Activated CD4-positive, alpha-beta memory T cell treated with anti-CD3 and anti-CD28 coated beads, Interleukin-2, amount 10 ng/mL, durations not matched to agents 7 days and 5 days (primary cell): ENCODE measurements around the gene EPN3. TPM values are rescaled to one million over a fixed set of nuclear protein-coding genes. Genes with fewer than 3 reads are reported as not detected.

ENCODE experiments used
- CTCF ChIA-PET: fragments of 350-600 bp; sonication (Branson Sonifier 250); formaldehyde crosslinking; loops from one replicate; lab custom pipeline; 2021; ENCODE audit warnings: antibody characterized with exemption, inconsistent platforms; lab: Charles Lee
- POLR2A ChIA-PET: fragments of 350-600 bp; sonication (Branson Sonifier 250); formaldehyde crosslinking; loops from one replicate; lab custom pipeline; 2021; ENCODE audit warnings: antibody characterized with exemption; lab: Charles Lee
- DNase-seq: peaks from one replicate; pipeline ENCODE4 v3.0.0-alpha.2; 2020
- H3K27ac Mint-ChIP-seq: one replicate; pipeline ENCODE4 v1.8.0; 2021; ENCODE audit warnings: mild to moderate bottlenecking, mixed read lengths
- H3K27me3 Mint-ChIP-seq: one replicate; pipeline ENCODE4 v1.8.0; 2021; ENCODE audit warnings: mixed read lengths
- H3K36me3 Mint-ChIP-seq: one replicate; pipeline ENCODE4 v1.8.0; 2021; ENCODE audit warnings: low read depth, mixed read lengths
- H3K4me1 Mint-ChIP-seq: one replicate; pipeline ENCODE4 v1.8.0; 2021; ENCODE audit warnings: mixed read lengths
- H3K4me3 Mint-ChIP-seq: one replicate; pipeline ENCODE4 v1.8.0; 2021; ENCODE audit warnings: mild to moderate bottlenecking, mixed read lengths
- H3K9me3 Mint-ChIP-seq: one replicate; pipeline ENCODE4 v1.8.0; 2021; ENCODE audit warnings: mixed read lengths
- total RNA-seq, 2 experiments: library from RNA; stranded (reverse); gene quantifications; one replicate each; pipeline ENCODE4 v1.2.3, GENCODE V29; 2021

Gene EPN3
- total RNA-seq, 2 experiments from 2014 or later = not detected

- POLR2A ChIA-PET = no interaction called here
- Mint-ChIP-seq H3K27me3 (peaks cover 14% of the 10 kb centered on the region), H3K27ac (no peak overlapping the region), H3K9me3 (no peaks in the 10 kb centered on the region), H3K4me3 (no peak overlapping the region), H3K36me3 (no peaks in the 10 kb centered on the region), H3K4me1 (peaks cover 16% of the 10 kb centered on the region)
- DNase-seq = no peak
- CTCF ChIA-PET = no interaction called here
Observed at GRCh38 chr17:50539762-50540559, 7.4 kb downstream of the EPN3 start.

GRCh38 chr17:50540560-50541401, 8.2 kb downstream of the EPN3 start:
- Mint-ChIP-seq H3K4me3 (peak overlapping the region; percentile 65), H3K27ac (no peak overlapping the region), H3K27me3 (peaks cover 16% of the 10 kb centered on the region), H3K36me3 (no peaks in the 10 kb centered on the region), H3K4me1 (peaks cover 18% of the 10 kb centered on the region), H3K9me3 (no peaks in the 10 kb centered on the region)
- CTCF ChIA-PET = interaction anchor here (0.7 to 2.3 kb wide), 4 partner anchors 21 to 61 kb away, joined by 3 to 7 read pairs (median 4); no protein-coding TSS in a partner anchor
- POLR2A ChIA-PET = interaction anchor here (1.2 to 1.6 kb wide), 4 partner anchors 24 to 326 kb away, joined by 3 to 4 read pairs (median 4); partner anchors contain the start of gene TOB1
- no peak for DNase-seq

GRCh38 chr17:50541402-50541715, 8.8 kb downstream of the EPN3 start:
- ChIA-PET POLR2A (interaction anchor here (1.2 to 1.6 kb wide), 6 partner anchors 24 to 325 kb away, joined by 3 to 6 read pairs (median 4); partner anchors contain the start of genes ANKRD40 and TOB1), CTCF (interaction anchor here (0.7 to 2.3 kb wide), 8 partner anchors 20 to 165 kb away, joined by 3 to 7 read pairs (median 4); no protein-coding TSS in a partner anchor)
- Mint-ChIP-seq H3K36me3 (no peaks in the 10 kb centered on the region), H3K9me3 (no peaks in the 10 kb centered on the region), H3K4me3 (peak overlapping the region; percentile 65), H3K4me1 (peaks cover 20% of the 10 kb centered on the region), H3K27me3 (peaks cover 19% of the 10 kb centered on the region), H3K27ac (no peak overlapping the region)
- no peak for DNase-seq

DNA sequence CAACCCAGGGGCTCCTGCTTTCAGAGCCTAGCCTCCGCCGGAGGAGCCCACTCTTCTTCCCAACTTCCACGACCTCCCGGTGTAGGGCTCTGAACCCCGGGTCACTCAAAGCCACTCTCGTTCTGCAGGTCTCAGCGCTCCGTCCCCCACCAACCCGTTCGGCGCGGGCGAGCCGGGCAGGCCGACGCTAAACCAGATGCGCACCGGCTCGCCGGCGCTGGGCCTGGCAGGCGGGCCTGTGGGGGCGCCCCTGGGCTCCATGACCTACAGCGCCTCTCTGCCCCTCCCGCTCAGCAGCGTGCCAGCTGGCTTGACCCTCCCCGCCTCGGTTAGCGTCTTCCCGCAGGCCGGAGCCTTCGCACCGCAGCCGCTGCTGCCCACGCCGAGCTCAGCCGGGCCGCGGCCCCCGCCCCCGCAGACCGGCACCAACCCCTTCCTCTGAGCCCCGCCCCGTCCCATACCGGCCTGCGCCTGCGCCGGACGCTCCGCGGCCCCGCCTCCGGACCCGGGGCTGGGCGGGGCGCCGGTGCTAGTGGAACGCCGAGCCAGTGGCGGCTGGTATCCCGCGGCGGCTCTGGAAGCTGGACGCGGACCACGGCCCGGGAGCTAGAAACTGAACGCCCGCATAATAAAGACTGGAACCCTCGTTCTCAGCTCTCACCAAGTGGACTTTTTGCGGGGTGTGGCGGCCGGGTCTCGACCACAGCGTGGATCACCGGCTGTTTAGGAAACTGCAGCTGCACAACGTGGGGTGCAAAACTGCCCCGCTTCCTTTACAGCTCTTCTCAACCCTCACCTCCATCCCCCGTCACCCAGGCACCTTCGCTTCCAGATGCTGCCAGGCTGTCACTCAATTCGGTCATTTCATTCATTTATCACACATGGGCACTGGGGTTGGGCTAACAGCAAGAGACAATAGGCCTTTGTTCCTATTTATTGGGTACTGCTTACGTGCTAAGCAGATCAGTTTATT, 9.5 kb downstream of the EPN3 start:
- peak; percentile 87 for DNase-seq
- peaks cover 22% of the 10 kb centered on the region for H3K4me1 Mint-ChIP-seq
- POLR2A ChIA-PET = interaction anchor here (1.1 to 1.6 kb wide), 9 partner anchors 18 to 325 kb away, joined by 3 to 8 read pairs (median 4); partner anchors contain the start of genes ANKRD40 and TOB1
- no peaks in the 10 kb centered on the region for H3K36me3 Mint-ChIP-seq
- peaks cover 19% of the 10 kb centered on the region for H3K27me3 Mint-ChIP-seq
- peak overlapping the region; percentile 65 for H3K4me3 Mint-ChIP-seq
- CTCF ChIA-PET = interaction anchor here (0.6 to 2.3 kb wide), 13 partner anchors 23 to 409 kb away, joined by 3 to 7 read pairs (median 4); partner anchors contain the start of gene RSAD1
- H3K9me3 Mint-ChIP-seq = no peaks in the 10 kb centered on the region
- no peak overlapping the region for H3K27ac Mint-ChIP-seq

DNA sequence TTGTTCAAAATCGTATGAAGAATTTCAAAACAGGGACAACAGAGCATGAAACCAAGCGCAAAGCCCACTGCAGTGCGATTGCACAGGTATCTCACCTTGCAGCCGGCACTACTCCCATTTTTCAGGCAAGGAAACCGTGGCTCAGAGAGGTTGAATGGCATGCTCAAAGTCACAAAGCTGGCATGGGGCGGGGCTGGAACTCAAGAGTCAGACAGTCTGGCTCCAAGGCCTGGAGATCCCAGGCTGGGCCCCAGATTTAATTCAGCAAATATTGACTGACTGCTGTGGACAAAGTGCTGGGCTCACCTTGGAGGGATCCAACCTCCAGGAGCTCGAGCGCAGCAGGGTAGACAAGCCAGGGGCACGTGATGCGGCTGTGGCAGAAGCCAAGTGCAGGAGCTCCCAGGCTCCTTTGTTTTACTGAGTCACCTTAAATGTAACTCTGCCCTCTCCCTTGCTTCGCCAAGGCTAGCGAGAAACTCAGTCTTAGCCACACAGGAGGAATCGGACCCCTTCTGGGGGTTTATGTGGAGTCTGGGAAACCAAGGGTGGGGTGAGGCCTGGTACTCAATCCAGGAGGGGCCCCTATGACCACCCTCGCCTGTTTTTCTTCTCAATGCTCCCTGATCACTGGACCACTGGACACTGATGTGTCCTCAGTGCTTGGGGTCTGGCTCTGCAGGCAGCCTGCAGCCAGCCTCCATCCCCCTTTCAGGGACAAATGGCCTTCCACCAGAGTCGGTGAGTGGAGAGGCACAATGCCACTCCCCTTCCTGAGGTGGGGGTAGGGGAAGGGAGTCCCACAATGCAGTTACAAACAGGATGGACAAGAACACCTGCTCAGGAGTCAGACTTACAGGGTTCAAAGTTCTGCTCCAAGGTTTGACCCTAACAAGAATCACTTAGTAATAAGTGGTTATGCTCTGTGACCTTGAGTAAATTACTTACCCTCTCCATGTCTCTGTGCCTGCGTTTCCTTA, 10.6 kb downstream of the EPN3 start:
- ChIA-PET POLR2A (interaction anchor here (1.1 to 1.4 kb wide), 6 partner anchors 16 to 323 kb away, joined by 3 to 8 read pairs (median 5); partner anchors contain the start of genes ANKRD40 and TOB1), CTCF (interaction anchor here (0.6 to 2.3 kb wide), 12 partner anchors 24 to 408 kb away, joined by 3 to 7 read pairs (median 4); partner anchors contain the start of gene RSAD1)
- no peaks in the 10 kb centered on the region for H3K36me3 Mint-ChIP-seq
- H3K27ac Mint-ChIP-seq = no peak overlapping the region
- peaks cover 26% of the 10 kb centered on the region for H3K4me1 Mint-ChIP-seq
- peaks cover 19% of the 10 kb centered on the region for H3K27me3 Mint-ChIP-seq
- peak overlapping the region; percentile 65 for H3K4me3 Mint-ChIP-seq
- no peaks in the 10 kb centered on the region for H3K9me3 Mint-ChIP-seq
- no peak for DNase-seq

GRCh38 chr17:50544516-50544915, 12.0 kb downstream of the EPN3 start:
- H3K9me3 Mint-ChIP-seq = no peaks in the 10 kb centered on the region
- DNase-seq = no peak

DNA sequence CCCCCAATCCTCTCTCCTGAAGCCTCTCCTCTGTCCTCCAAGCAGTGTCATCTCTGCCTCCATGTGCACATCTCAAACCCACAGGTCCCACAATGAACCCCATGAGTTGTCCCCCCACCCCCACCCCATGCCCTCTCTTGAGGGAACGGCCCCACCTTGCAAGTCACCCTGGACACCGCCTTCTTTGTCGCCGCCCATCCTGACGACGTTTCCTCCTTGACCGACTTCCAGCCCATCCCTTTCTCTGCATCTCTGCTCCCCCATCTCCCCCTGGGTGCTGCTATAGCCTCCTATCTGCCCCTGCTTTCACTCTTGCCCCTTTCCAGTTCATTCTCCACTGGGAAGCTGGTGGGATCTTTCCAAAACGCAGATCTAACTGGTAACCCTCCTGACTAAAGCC, 12.8 kb downstream of the EPN3 start:
- ChIA-PET POLR2A (no interaction called here), CTCF (interaction anchor here (1.1 to 1.6 kb wide), 2 partner anchors 66 to 81 kb away, joined by 4 read pairs; no protein-coding TSS in a partner anchor)
- Mint-ChIP-seq H3K27ac (no peak overlapping the region), H3K36me3 (no peaks in the 10 kb centered on the region), H3K4me1 (peaks cover 26% of the 10 kb centered on the region), H3K27me3 (peaks cover 19% of the 10 kb centered on the region), H3K9me3 (no peaks in the 10 kb centered on the region), H3K4me3 (no peak overlapping the region)
- no peak for DNase-seq

More at GRCh38 chr17:50544516-50544915, 12.0 kb downstream of the EPN3 start:
- peaks cover 26% of the 10 kb centered on the region for H3K4me1 Mint-ChIP-seq
- H3K27me3 Mint-ChIP-seq = peaks cover 19% of the 10 kb centered on the region
- ChIA-PET POLR2A (interaction anchor here (1.2 kb wide), 1 partner anchor 322 kb away, joined by 4 read pairs; the partner anchor contains the start of gene TOB1), CTCF (interaction anchor here (1.1 to 1.6 kb wide), 3 partner anchors 43 to 81 kb away, joined by 4 to 6 read pairs (median 4); no protein-coding TSS in a partner anchor)
- H3K27ac Mint-ChIP-seq = no peak overlapping the region
- H3K36me3 Mint-ChIP-seq = no peaks in the 10 kb centered on the region
- H3K4me3 Mint-ChIP-seq = no peak overlapping the region

- CTCF ChIA-PET = interaction anchor here (0.6 to 2.5 kb wide), 8 partner anchors 29 to 432 kb away, joined by 3 to 10 read pairs (median 4); no protein-coding TSS in a partner anchor
- peaks cover 19% of the 10 kb centered on the region for H3K27me3 Mint-ChIP-seq
- H3K4me3 Mint-ChIP-seq = peak overlapping the region; percentile 32
- H3K36me3 Mint-ChIP-seq = no peaks in the 10 kb centered on the region
- H3K27ac Mint-ChIP-seq = no peak overlapping the region
- H3K4me1 Mint-ChIP-seq = peaks cover 25% of the 10 kb centered on the region
- POLR2A ChIA-PET = interaction anchor here (1.8 kb wide), 1 partner anchor 81 kb away, joined by 3 read pairs; no protein-coding TSS in a partner anchor
- no peaks in the 10 kb centered on the region for H3K9me3 Mint-ChIP-seq
- no peak for DNase-seq
Observed at GRCh38 chr17:50546701-50547034, 14.1 kb downstream of the EPN3 start.

DNA sequence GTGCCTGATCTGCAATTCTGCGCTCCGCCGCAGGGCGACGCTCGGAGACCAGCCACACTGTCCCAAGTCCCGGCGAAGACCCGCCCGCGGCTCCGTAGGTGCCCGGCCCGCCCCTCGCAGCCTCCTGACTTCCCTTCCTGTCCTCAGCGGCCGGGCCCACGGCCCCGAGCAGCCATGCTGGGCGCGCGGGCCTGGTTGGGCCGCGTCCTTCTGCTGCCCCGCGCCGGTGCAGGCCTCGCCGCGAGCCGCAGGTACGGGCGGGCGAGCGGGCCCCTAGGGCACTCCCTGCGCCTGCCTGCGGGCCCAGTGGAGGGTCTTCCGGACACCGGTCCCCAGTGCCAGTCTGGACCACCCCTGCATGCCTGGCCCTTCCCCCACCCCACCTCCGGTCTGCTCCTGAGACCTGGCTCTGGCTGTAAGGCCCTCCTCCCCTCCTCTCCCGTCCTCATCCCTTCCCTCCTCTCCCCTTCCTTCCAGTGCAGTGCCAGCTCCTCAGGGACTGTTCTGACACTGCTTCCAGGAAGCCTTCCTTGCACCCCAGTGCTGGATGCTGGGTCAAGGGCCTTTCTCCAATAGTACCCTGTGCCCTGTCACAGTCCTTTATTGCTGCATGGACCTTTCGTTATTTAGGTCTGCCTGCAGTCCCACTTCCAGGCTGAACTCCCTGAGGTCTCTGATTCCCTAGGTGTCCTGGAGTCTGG, 14.7 kb downstream of the EPN3 start, which contains the start of gene SPATA20:
Gene SPATA20 (plus strand): TSS at position 140 of the 701 bp plus-strand sequence. CDS start 35 bp downstream, at position 175.
- H3K9me3 Mint-ChIP-seq = no peaks in the 10 kb centered on the region
- peak within 1 kb of the TSS; percentile 44 for H3K27ac Mint-ChIP-seq
- ChIA-PET CTCF (interaction anchor here (0.6 to 2.5 kb wide), 6 partner anchors 78 to 432 kb away, joined by 3 to 10 read pairs (median 4); no protein-coding TSS in a partner anchor), POLR2A (interaction anchor here (1.8 kb wide), 1 partner anchor 80 kb away, joined by 3 read pairs; no protein-coding TSS in a partner anchor)
- H3K4me3 Mint-ChIP-seq = peak within 1 kb of the TSS; percentile 73
- peak; percentile 90 for DNase-seq
- H3K27me3 Mint-ChIP-seq = peaks cover 19% of the 10 kb centered on the region
- peaks cover 23% of the 10 kb centered on the region for H3K4me1 Mint-ChIP-seq
- H3K36me3 Mint-ChIP-seq = no peaks in the 10 kb centered on the region

DNA sequence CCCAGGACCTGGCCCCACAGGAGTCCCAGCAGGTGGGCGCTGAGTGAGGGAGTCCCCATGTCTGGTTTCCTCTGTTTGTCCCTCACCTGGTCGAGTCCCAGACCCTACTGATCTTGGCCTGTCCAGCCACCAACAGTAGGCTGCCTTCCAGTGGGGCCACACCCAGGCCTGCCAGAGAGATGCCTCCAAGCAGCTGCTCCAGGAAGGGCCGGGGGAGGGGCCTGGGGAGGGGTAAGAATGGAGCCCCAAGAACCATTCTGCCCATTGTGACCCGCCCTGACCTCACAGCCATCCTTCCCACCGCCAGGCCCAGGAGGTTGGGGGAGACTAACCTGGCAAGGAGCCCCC, 15.2 kb downstream of the EPN3 start:
- Mint-ChIP-seq H3K36me3 (no peaks in the 10 kb centered on the region), H3K27me3 (peaks cover 19% of the 10 kb centered on the region), H3K4me1 (peaks cover 17% of the 10 kb centered on the region), H3K9me3 (no peaks in the 10 kb centered on the region), H3K4me3 (peak overlapping the region; percentile 73), H3K27ac (no peak overlapping the region)
- ChIA-PET CTCF (interaction anchor here (1.1 to 2.5 kb wide), 3 partner anchors 78 to 294 kb away, joined by 4 to 10 read pairs (median 8); no protein-coding TSS in a partner anchor), POLR2A (interaction anchor here (1.8 kb wide), 1 partner anchor 80 kb away, joined by 3 read pairs; no protein-coding TSS in a partner anchor)
- DNase-seq = no peak
